GM19023 (cell line): Measurements from ENCODE around the gene JADE2.
A peak's percentile ranks its signal among the peaks of the same experiment; 100 is the strongest.
"Not testable (repeated sequence)": the region's sequence is repeated elsewhere in the genome, so short reads cannot be mapped to it uniquely, and the experiment has no call there.

Source experiments
- ATAC-seq: cut with Tn5 transposase; IDR thresholded peaks from one replicate; pipeline ENCODE4 v1.9.1; 2021; ENCODE audit warnings: mild to moderate bottlenecking, moderate library complexity; ENCODE audit not compliant: unreplicated experiment

Gene JADE2

GRCh38 chr5:134547999-134548658 lies 22.7 kb downstream of the JADE2 start:
- no peak for ATAC-seq

- ATAC-seq: no peak
Measured at GRCh38 chr5:134549714-134550113, 24.2 kb downstream of the JADE2 start.

DNA sequence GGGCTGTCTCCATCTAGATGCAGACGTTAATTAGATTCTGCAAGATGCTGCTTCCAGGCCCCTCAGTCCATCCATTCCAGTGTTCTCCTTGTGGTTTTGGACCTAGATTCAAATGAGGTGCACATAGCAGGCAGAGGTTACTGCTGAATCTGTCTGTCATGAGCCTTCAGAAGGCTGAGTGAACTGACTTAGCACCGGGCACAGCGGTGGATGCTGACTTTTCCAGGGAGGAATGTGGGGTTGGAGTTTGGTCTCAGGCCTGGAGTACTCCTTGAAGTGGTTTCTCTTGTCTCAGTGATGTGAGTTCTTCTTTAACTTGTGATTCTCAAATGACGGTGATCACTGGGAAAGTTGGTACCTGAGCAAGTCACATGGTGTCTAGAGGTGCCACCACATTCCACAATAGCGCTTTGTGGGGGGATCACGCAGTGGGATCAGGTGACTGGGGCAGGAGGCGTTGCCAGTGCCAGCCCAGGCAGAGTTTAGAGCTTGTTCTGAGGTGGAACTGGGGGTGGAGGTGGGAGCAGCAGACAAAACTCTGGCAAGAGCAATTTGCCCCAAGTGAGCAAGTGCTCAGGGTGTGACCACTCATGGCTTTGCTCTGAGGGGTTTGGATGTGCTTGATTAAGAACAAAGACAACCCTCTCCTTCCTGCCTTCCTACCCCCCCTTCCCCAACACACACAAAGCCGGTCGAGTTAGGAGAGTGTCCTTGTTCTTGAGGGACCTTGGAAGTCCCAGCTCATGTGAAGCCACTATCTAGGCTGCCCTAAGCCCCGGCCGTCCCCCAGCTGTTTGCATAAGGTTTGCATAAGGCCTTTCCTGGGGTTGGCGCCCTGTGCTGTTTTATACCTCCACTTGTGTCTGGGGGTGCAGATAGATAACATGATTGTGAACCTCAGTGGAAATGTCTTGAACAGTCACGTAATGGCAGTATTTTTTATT lies 25.1 kb downstream of the JADE2 start:
- no peak for ATAC-seq

DNA sequence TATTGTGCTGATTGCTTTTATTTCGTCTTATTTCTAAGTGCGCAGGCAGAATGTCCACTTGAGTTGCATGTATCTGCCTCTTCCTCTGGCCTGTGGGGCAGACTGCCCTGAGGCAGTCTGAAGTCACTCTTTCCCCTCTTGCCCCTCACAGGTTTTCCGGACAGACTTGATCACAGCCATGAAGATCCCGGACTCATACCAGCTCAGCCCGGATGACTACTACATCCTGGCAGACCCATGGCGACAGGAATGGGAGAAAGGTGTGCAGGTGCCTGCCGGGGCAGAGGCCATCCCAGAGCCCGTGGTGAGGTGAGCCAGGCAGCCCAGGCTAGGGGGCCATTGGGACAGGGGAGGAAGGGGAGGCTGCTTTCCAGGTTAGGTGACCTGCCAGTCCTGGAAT lies 26.4 kb downstream of the JADE2 start:
- no peak for ATAC-seq

DNA sequence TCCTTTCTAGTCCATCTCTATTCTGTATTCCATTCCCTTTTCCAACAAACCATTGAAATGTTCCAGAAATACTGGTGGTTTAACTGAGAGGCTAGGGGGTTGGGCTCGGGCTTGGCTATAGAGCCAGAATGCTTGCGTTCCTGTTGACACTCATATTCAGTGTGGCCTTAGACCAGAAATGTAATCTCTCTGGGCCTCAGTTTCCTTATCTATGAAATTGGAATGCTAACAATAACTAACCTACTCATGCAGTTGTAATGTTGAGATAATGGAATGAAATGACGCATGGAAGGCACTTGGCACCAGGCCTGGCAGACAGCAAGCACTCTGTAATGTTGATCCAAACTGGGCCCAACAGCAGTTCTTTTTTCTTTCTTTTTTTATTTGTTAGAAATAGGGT lies 26.8 kb downstream of the JADE2 start:
- no peak for ATAC-seq

- not testable (repeated sequence) for ATAC-seq
Measured at GRCh38 chr5:134552716-134553115, 27.2 kb downstream of the JADE2 start.

- no peak for ATAC-seq
Measured at GRCh38 chr5:134553821-134554267, 28.4 kb downstream of the JADE2 start.

- peak; percentile 49 for ATAC-seq
Measured at GRCh38 chr5:134554319-134555222, 29.1 kb downstream of the JADE2 start.

- ATAC-seq: peak; percentile 2
Measured at GRCh38 chr5:134555223-134555889, 29.9 kb downstream of the JADE2 start.

- no peak for ATAC-seq
Measured at GRCh38 chr5:134555890-134556311, 30.4 kb downstream of the JADE2 start.

DNA sequence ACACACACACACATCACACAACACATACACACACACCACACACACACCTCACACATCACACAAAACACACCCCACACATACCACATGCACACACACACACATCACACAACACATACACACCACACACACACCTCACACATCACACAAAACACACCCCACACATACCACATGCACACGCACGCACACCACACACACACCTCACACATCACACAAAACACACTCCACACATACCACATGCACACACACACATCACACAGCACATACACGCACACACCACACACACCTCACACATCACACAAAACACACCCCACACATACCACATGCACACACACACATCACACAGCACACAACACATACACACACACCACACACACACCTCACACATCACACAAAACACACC lies 31.1 kb downstream of the JADE2 start:
- not testable (repeated sequence) for ATAC-seq

DNA sequence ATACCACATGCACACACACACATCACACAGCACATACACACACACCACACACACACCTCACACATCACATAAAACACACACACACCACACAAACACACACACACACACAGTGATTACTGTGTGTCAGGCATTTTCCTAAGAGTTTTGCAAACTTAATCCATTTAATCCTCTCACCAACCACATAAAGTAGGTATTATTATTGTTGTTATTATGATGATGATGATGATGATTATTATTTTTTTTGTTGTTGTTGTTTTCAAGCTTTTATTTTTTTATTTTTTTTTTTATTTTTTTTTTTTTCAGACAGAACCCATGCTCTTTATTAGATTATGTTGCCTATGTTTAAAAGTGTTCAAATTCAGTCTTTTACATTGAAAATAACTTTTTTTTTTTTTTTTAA lies 31.5 kb downstream of the JADE2 start:
- ATAC-seq: no peak

DNA sequence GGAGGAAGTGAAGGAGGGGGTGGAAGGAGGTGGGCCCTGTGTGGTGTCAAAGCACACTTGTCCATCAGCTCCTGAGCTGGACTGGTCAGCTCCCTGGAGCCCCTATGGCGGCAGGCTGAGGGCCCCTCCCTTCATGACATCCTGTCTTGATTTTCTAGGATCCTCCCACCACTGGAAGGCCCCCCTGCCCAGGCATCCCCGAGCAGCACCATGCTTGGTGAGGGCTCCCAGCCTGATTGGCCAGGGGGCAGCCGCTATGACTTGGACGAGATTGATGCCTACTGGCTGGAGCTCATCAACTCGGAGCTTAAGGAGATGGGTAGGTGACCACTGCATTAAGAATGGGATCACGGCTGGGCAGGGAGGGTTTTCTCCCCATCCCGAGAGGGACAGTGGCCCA lies 34.2 kb downstream of the JADE2 start:
- no peak for ATAC-seq

- ATAC-seq: no peak
Measured at GRCh38 chr5:134560698-134561097, 35.2 kb downstream of the JADE2 start.

- no peak for ATAC-seq
Measured at GRCh38 chr5:134561871-134562296, 36.4 kb downstream of the JADE2 start.

DNA sequence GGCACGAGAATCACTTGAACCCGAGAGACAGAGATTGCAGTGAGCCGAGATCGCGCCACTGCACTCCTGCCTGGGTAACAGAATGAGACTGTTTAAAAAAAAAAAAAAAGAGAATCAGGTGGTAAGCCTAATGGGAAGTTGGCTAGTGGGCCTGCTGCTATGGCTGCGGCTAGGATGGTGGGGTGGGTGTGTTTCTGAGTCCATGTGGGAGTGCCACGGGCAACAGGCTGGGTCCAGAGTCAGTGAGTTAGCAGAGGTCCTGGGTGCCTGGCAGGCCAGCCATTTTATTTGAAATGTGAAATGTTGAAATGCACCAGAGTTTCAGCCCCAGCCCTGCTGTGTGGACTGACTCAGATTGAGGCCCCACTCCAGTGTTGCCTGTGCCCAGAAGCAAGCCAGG lies 37.8 kb downstream of the JADE2 start:
- ATAC-seq: no peak

DNA sequence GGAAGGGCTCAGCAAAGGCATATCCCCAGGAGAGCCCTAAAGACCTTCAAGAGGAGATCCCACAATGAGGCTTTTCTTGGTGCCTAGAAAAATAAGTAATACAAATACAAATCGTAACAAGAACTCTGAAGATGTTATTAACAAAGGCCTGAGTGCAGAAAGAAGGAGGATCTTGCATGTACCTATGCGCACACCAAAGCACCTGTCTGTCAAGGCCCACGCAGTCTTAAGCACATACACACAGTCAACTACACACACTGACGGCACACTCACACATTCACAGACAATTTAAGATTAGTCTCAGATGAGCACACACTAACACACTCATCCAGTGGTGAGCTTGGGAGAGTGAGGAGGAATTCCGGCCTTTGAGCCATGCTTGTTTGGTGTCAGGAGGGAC lies 38.5 kb downstream of the JADE2 start:
- no peak for ATAC-seq

- no peak for ATAC-seq
Measured at GRCh38 chr5:134564396-134564795, 38.9 kb downstream of the JADE2 start.

GRCh38 chr5:134565791-134566740 lies 40.6 kb downstream of the JADE2 start:
- no peak for ATAC-seq
